Measurements from ENCODE around the gene PTPRN. TPM values are rescaled to one million over a fixed set of nuclear protein-coding genes. Genes with fewer than 3 reads are reported as not detected.

PTPRN gene
- total RNA-seq, 5 donors from 2014 or later (not counting 1 experiment from before 2014, with no cell fraction given) = 0.63 TPM; not detected in 4

- no peaks in the 10 kb centered on the region for H3K27me3 ChIP-seq (replicated peaks in 1 of 2; ENCODE audit: control insufficient read depth in 2 of 2, extremely low read depth in 1 of 2, insufficient read depth in 2 of 2, low read length in 1 of 2)
- Mint-ChIP-seq H3K36me3 (peaks cover 37% of the 10 kb centered on the region), H3K9me3 (no peaks in the 10 kb centered on the region), H3K4me3 (peak within 1 kb of the TSS; percentile 75 to 96 (median 83)), H3K27ac (peak within 1 kb of the TSS; percentile 98 to 99), H3K4me1 (peaks cover 56 to 57% (median 57%) of the 10 kb centered on the region in 3 donors), H3K27me3 (no peaks in the 10 kb centered on the region)
- peaks cover 15 to 38% of the 10 kb centered on the region in 2 donors for H3K36me3 ChIP-seq (ENCODE audit: control insufficient read depth in 2 of 2, extremely low read depth in 1 of 2, insufficient read depth in 1 of 2, low read length in 1 of 2)
- peak within 1 kb of the TSS; percentile 94 for H3K27ac ChIP-seq (ENCODE audit: low read length)
- POLR2A ChIA-PET = interaction anchor here (0.6 to 2.7 kb wide), 8 partner anchors 8 to 77 kb away, joined by 3 to 32 read pairs (median 4); partner anchors contain the start of genes GLB1L (in 2 of the 2), STK16 (in 2 of the 2), ABCB6 (in 1 of the 2) and ANKZF1 (in 1 of the 2)
- DNase-seq (peak in 16 of 35 experiments; percentile 5 to 58 (median 27)), ATAC-seq (replicated peaks in 1 of 4) (peak; percentile 28 to 38 (median 32))
- H3K9me3 ChIP-seq = no peaks in the 10 kb centered on the region
- H3K4me3 ChIP-seq (ENCODE audit: control insufficient read depth in 1 of 2, extremely low read depth in 1 of 2, low read length in 1 of 2) = peak within 1 kb of the TSS; percentile 95 to 99
- 0% methylated on average over 21 of the region's 49 CpGs for WGBS (ENCODE audit: insufficient coverage)
- peaks cover 33 to 55% of the 10 kb centered on the region in 2 experiments for H3K4me1 ChIP-seq (ENCODE audit: control insufficient read depth in 1 of 2, extremely low read depth in 1 of 2, insufficient read depth in 2 of 2, low read length in 2 of 2)
- CTCF ChIA-PET = interaction anchor here (0.6 to 2.5 kb wide), 9 partner anchors 24 to 350 kb away, joined by 3 to 38 read pairs (median 6); partner anchors contain the start of genes ANKZF1 (in 1 of the 2), ATG9A (in 1 of the 2), CNPPD1 (in 1 of the 2) and DNAJB2 (in 1 of the 2)
Measured at GRCh38 chr2:219252900-219253752, 56.1 kb downstream of the PTPRN start, which contains the start of gene TUBA4B. TUBA4B (plus strand) TSS chr2:219253243; CDS start chr2:219253408, 165 bp downstream.

GRCh38 chr2:219252570-219252899 lies 56.7 kb downstream of the PTPRN start:
- WGBS (ENCODE audit: insufficient coverage) = 4% methylated on average over 9 of the region's 9 CpGs
- H3K4me3 Mint-ChIP-seq = peak overlapping the region; percentile 75 to 96 (median 83)
- DNase-seq = peak in 12 of 35 experiments; percentile 22 to 57 (median 28)
- no peaks in the 10 kb centered on the region for H3K27me3 Mint-ChIP-seq
- H3K9me3 Mint-ChIP-seq = no peaks in the 10 kb centered on the region
- Histone ChIP-seq H3K4me3 (ENCODE audit: control insufficient read depth in 1 of 2, extremely low read depth in 1 of 2, low read length in 1 of 2) (peak overlapping the region; percentile 95 to 99), H3K4me1 (ENCODE audit: control insufficient read depth in 1 of 2, extremely low read depth in 1 of 2, insufficient read depth in 2 of 2, low read length in 2 of 2) (peaks cover 36 to 61% of the 10 kb centered on the region in 2 experiments), H3K27me3 (replicated peaks in 1 of 2; ENCODE audit: control insufficient read depth in 2 of 2, extremely low read depth in 1 of 2, insufficient read depth in 2 of 2, low read length in 1 of 2) (no peaks in the 10 kb centered on the region), H3K36me3 (ENCODE audit: control insufficient read depth in 2 of 2, extremely low read depth in 1 of 2, insufficient read depth in 1 of 2, low read length in 1 of 2) (peaks cover 15 to 41% of the 10 kb centered on the region in 2 donors), H3K27ac (ENCODE audit: low read length) (peak overlapping the region; percentile 94), H3K9me3 (no peaks in the 10 kb centered on the region)
- H3K27ac Mint-ChIP-seq = peak overlapping the region; percentile 98 to 99
- peak in 2 of 4 experiments; percentile 3 to 4 for ATAC-seq (replicated peaks in 1 of 4)
- H3K36me3 Mint-ChIP-seq = peaks cover 39% of the 10 kb centered on the region
- peaks cover 62 to 63% (median 63%) of the 10 kb centered on the region in 3 donors for H3K4me1 Mint-ChIP-seq
- ChIA-PET CTCF (interaction anchor here (0.6 to 1.2 kb wide), 5 partner anchors 26 to 50 kb away, joined by 3 to 6 read pairs (median 4); no protein-coding TSS in a partner anchor), POLR2A (interaction anchor here (0.6 to 2.7 kb wide), 7 partner anchors 7 to 75 kb away, joined by 3 to 32 read pairs (median 4); partner anchors contain the start of genes GLB1L (in 2 of the 2), STK16 (in 2 of the 2), ABCB6 (in 1 of the 2) and ANKZF1 (in 1 of the 2))

- Mint-ChIP-seq H3K36me3 (peaks cover 39% of the 10 kb centered on the region), H3K27me3 (no peaks in the 10 kb centered on the region), H3K9me3 (no peaks in the 10 kb centered on the region), H3K4me3 (peak overlapping the region; percentile 75 to 96 (median 83)), H3K4me1 (peaks cover 66 to 67% (median 67%) of the 10 kb centered on the region in 3 donors), H3K27ac (peak overlapping the region; percentile 98 to 99)
- Histone ChIP-seq H3K36me3 (ENCODE audit: control insufficient read depth in 2 of 2, extremely low read depth in 1 of 2, insufficient read depth in 1 of 2, low read length in 1 of 2) (peaks cover 15 to 41% of the 10 kb centered on the region in 2 donors), H3K9me3 (no peaks in the 10 kb centered on the region), H3K4me1 (ENCODE audit: control insufficient read depth in 1 of 2, extremely low read depth in 1 of 2, insufficient read depth in 2 of 2, low read length in 2 of 2) (peaks cover 38 to 66% of the 10 kb centered on the region in 2 experiments), H3K27me3 (replicated peaks in 1 of 2; ENCODE audit: control insufficient read depth in 2 of 2, extremely low read depth in 1 of 2, insufficient read depth in 2 of 2, low read length in 1 of 2) (no peaks in the 10 kb centered on the region), H3K4me3 (ENCODE audit: control insufficient read depth in 1 of 2, extremely low read depth in 1 of 2, low read length in 1 of 2) (peak overlapping the region; percentile 95 to 99), H3K27ac (ENCODE audit: low read length) (peak overlapping the region; percentile 94)
- CTCF ChIA-PET = interaction anchor here (0.6 to 1.2 kb wide), 4 partner anchors 26 to 50 kb away, joined by 3 to 4 read pairs (median 4); partner anchors contain the start of gene DNAJB2 (in 1 of the 2)
- POLR2A ChIA-PET = interaction anchor here (0.6 to 1.7 kb wide), 5 partner anchors 10 to 966 kb away, joined by 3 to 9 read pairs (median 4); partner anchors contain the start of genes ANKZF1 (in 1 of the 2) and ATG9A (in 1 of the 2)
- ATAC-seq (replicated peaks in 1 of 4) (no peak), DNase-seq (peak in 4 of 35 experiments; percentile 29 to 40 (median 36))
- WGBS (ENCODE audit: insufficient coverage) = no CpG with 5 or more reads among the region's 5 CpGs
Measured at GRCh38 chr2:219252084-219252483, 57.1 kb downstream of the PTPRN start.

- Histone ChIP-seq H3K9me3 (no peaks in the 10 kb centered on the region), H3K27ac (ENCODE audit: low read length) (peak overlapping the region; percentile 94), H3K4me1 (ENCODE audit: control insufficient read depth in 1 of 2, extremely low read depth in 1 of 2, insufficient read depth in 2 of 2, low read length in 2 of 2) (peaks cover 43 to 70% of the 10 kb centered on the region in 2 experiments), H3K36me3 (ENCODE audit: control insufficient read depth in 2 of 2, extremely low read depth in 1 of 2, insufficient read depth in 1 of 2, low read length in 1 of 2) (peaks cover 15 to 41% of the 10 kb centered on the region in 2 donors), H3K4me3 (ENCODE audit: control insufficient read depth in 1 of 2, extremely low read depth in 1 of 2, low read length in 1 of 2) (peak overlapping the region; percentile 95 to 99), H3K27me3 (replicated peaks in 1 of 2; ENCODE audit: control insufficient read depth in 2 of 2, extremely low read depth in 1 of 2, insufficient read depth in 2 of 2, low read length in 1 of 2) (no peaks in the 10 kb centered on the region)
- peak overlapping the region; percentile 75 to 96 (median 83) for H3K4me3 Mint-ChIP-seq
- H3K27me3 Mint-ChIP-seq = no peaks in the 10 kb centered on the region
- ChIA-PET POLR2A (interaction anchor here (0.6 to 1.7 kb wide), 6 partner anchors 10 to 965 kb away, joined by 3 to 9 read pairs (median 4); partner anchors contain the start of genes ANKZF1 (in 1 of the 2) and ATG9A (in 1 of the 2)), CTCF (interaction anchor here (0.8 to 1.2 kb wide), 3 partner anchors 26 to 40 kb away, joined by 3 to 4 read pairs (median 3); partner anchors contain the start of gene DNAJB2 (in 1 of the 2))
- 71% methylated on average over 1 of the region's 6 CpGs for WGBS (ENCODE audit: insufficient coverage)
- H3K4me1 Mint-ChIP-seq = peaks cover 70 to 72% (median 72%) of the 10 kb centered on the region in 3 donors
- H3K27ac Mint-ChIP-seq = peak overlapping the region; percentile 98 to 99
- ATAC-seq (replicated peaks in 1 of 4) = no peak
- no peak for DNase-seq
- H3K36me3 Mint-ChIP-seq = peaks cover 39% of the 10 kb centered on the region
- no peaks in the 10 kb centered on the region for H3K9me3 Mint-ChIP-seq
Measured at GRCh38 chr2:219251656-219252055, 57.5 kb downstream of the PTPRN start.

- Histone ChIP-seq H3K4me1 (ENCODE audit: control insufficient read depth in 1 of 2, extremely low read depth in 1 of 2, insufficient read depth in 2 of 2, low read length in 2 of 2) (peaks cover 51 to 80% of the 10 kb centered on the region in 2 experiments), H3K4me3 (ENCODE audit: control insufficient read depth in 1 of 2, extremely low read depth in 1 of 2, low read length in 1 of 2) (peak overlapping the region; percentile 42 to 64), H3K27ac (ENCODE audit: low read length) (peak overlapping the region; percentile 94), H3K9me3 (no peaks in the 10 kb centered on the region), H3K27me3 (replicated peaks in 1 of 2; ENCODE audit: control insufficient read depth in 2 of 2, extremely low read depth in 1 of 2, insufficient read depth in 2 of 2, low read length in 1 of 2) (no peaks in the 10 kb centered on the region), H3K36me3 (ENCODE audit: control insufficient read depth in 2 of 2, extremely low read depth in 1 of 2, insufficient read depth in 1 of 2, low read length in 1 of 2) (peaks cover 15 to 41% of the 10 kb centered on the region in 2 donors)
- ATAC-seq (replicated peaks in 1 of 4) (no peak), DNase-seq (peak in 1 of 35 experiments; percentile 26)
- ChIA-PET POLR2A (interaction anchor here (0.5 to 3.0 kb wide), 8 partner anchors 11 to 74 kb away, joined by 3 to 14 read pairs (median 4); partner anchors contain the start of genes DNAJB2 (in 2 of the 2), ANKZF1 (in 1 of the 2), ATG9A (in 1 of the 2) and CNPPD1 (in 1 of the 2)), CTCF (interaction anchor here in 1 of 2 donors (0.5 to 1.9 kb wide), 5 partner anchors 9 to 91 kb away, joined by 3 to 6 read pairs (median 4); partner anchors contain the start of genes ANKZF1 and ATG9A)
- peak overlapping the region; percentile 98 to 99 for H3K27ac Mint-ChIP-seq
- WGBS (ENCODE audit: insufficient coverage) = 76% methylated on average over 17 of the region's 22 CpGs
- H3K36me3 Mint-ChIP-seq = peaks cover 39% of the 10 kb centered on the region
- no peaks in the 10 kb centered on the region for H3K27me3 Mint-ChIP-seq
- peaks cover 72 to 76% (median 74%) of the 10 kb centered on the region in 3 donors for H3K4me1 Mint-ChIP-seq
- peak overlapping the region; percentile 75 to 96 (median 83) for H3K4me3 Mint-ChIP-seq
- H3K9me3 Mint-ChIP-seq = no peaks in the 10 kb centered on the region
Measured at GRCh38 chr2:219250049-219250781, 59.0 kb downstream of the PTPRN start.

Data from T-cell (primary cell).